NCI-H2081 (cell line): Measurements from ENCODE around the gene CTU2.

Experiments used
- DNase-seq, 2 experiments: peaks; one replicate each; lab custom pipeline; 2025; lab: John Stamatoyannopoulos, UW

Gene CTU2

DNA sequence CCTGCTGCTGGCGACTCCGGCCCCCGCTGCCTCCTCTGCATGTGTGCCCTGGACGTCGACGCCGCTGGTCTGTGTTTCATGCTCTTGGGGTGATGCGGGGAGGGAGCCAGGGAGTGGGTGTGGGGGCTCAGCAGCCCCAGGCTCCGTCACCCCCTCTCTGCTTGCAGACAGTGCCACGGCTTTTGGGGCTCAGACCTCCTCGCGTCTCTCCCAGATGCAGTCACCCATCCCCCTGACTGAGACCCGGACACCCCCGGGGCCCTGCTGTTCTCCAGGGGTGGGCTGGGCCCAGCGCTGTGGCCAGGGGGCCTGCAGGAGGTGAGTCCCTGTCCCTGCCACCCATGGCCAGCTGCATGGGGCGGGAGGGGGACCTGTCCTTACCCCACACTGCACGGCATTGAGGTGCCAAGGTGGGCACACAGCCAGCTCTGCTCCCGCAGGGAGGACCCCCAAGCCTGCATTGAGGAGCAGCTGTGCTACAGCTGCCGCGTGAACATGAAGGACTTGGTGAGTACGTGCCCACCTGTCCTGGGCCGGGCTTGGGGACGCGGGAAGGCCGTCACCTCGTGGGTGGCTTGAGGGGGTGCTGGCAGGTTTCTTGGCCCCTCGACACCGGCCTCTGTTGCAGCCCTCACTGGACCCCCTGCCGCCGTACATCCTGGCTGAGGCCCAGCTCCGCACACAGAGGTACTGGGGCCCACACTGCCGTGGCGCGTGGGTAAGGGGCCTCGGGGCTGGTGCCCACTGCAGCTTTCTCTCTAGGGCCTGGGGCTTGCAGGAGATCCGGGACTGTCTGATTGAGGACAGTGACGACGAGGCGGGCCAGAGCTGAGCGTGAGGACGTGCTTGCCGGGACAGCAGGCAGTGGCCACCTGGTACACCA, 8.4 kb downstream of the CTU2 start:
- no peak for DNase-seq

DNA sequence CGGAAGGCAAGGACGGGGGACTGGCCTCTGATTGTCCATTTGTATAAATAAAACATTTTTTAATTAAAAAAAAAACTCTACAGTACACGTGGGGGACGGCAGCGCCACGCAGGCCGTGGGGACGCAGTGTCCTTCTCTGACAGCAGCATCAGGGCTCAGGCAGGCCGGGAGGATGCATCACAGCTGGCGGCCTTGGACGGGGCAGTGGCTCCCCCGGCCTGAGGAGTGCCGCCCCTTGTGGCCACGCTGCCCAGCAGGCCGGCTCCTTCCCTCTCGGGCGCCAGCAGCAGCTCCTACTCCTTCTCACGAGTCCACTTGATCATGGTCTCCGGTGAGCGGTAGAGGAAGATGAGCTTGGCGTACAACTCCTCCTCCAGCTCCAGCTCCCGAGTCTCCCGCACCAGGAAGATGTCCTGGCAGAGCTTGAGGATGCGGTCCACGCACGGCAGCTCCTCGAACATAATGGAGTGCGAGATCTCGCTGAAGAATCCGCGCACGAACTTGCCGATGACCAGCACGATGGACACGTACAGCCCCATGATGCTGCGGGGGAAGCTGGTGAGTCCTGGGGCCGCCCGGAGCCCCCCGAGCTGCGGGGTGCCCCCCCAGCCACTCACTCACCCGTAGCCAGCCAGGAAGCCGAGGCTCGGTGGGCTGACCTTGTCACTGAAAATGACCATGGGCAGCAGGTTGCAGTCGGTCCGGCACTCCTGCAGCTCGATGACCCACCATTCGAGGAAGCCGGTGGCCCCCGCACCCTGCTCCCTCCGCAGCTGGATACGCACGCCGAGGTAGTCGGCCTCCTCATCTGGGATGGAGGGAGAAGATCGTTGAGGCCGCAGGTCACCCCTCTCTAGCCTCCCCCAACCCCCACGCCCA, 9.2 kb downstream of the CTU2 start:
- DNase-seq: no peak

DNA sequence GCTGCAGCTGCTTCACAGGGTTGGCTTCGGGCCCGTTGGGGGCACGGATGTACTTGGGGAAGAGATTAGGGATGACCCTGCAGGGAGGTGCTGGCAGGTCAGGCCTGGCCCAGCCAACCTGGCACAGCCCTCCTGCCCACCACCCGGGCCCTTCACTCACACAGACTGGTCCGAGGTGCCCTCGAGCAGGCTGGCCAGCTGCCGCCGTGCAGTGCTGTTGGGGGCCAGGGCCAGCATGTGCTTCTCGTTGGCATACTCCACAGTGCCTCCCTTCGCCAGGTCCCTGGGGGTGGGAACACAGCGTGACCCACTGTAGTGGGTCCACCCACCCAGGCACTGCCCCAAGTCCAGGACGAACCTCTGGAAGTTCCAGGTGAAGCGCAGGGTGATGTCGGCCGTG, 9.9 kb downstream of the CTU2 start:
- DNase-seq: no peak

DNA sequence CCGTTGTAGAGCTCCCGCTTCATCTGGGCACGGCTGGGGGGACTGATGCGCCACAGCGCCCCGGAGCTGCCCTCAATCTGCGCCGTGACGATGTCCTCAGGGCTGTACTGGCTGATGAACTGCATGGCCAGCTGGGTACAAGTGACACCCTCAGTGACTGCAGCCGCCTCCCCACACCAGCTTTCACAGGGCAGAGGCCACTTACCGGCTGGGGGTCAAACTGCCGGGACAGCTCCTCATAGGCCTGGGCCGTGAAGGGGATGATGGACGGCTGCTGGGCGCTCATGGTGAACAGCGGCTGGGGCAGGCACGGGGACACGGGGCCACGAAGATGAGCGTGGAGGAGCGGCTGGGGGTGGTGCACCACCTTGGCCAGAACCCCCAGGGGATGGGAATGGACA, 10.3 kb downstream of the CTU2 start:
- no peak for DNase-seq

DNA sequence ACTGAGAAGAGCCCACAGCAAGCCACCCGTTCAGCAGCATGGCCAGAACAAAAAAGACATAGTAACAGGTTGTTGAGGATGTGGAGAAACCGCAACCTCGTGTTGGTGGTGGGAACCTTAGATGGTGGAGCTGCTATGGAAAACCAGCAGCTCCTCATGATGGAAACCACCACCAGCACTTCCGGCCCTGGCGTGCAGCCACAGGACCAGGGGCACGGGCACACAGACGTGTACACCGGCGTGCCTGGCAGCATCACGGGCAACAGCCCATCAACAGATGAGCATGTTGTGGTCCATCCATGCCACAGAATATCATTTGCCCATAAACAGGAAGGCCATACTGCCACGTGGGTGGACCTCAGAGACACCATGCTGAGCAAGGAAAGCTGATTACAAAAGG, 11.9 kb downstream of the CTU2 start:
- DNase-seq: no peak

DNA sequence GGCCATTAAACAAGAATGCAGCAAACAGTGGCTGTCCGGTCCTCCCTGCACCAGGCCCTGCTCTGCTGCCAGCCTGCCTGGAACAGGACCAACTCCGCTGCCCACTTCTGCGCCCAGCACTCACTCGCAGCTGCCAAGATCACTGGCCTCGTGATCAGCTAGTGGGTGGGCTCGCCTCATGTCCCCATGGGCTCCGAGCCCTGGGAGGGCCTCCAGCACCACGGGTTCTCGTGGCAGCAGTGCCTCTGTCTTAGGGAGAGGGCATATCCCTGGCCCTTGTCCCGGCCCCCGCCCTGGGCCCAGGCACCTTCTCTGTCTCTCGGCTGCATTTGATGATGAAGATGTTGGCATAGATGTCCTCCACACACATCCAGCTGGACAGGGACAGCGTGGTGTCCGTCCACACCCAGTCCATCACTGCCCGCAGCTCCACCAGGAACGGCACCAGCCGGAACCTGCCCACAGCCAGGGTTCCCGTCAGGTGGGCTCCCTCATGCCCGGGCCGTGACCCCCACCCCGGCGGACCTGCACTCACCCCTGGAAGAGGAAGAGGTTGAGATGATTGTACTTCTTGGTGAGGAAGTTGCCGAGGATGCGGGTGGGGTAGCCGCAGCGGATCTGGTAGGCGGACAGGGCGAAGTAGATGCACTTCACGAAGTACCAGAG, 13.1 kb downstream of the CTU2 start:
- DNase-seq: no peak

DNA sequence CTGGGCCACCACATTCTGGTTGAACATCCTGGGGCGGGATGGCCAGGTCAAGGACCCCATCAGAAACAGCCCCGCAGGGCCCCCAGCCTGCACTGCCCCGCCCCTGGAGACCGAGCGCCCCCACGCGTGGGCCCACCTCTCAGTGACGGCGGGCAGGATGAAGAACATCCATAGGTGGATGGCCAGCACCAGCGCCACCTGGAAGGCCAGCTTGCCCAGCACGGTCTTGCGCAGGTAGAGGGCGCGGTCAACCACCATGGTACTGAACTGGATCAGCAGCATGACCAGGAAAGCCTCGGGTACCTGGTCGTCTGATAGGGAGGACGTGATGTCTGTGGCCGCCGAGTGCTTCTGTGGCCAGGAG, 13.6 kb downstream of the CTU2 start:
- no peak for DNase-seq

DNA sequence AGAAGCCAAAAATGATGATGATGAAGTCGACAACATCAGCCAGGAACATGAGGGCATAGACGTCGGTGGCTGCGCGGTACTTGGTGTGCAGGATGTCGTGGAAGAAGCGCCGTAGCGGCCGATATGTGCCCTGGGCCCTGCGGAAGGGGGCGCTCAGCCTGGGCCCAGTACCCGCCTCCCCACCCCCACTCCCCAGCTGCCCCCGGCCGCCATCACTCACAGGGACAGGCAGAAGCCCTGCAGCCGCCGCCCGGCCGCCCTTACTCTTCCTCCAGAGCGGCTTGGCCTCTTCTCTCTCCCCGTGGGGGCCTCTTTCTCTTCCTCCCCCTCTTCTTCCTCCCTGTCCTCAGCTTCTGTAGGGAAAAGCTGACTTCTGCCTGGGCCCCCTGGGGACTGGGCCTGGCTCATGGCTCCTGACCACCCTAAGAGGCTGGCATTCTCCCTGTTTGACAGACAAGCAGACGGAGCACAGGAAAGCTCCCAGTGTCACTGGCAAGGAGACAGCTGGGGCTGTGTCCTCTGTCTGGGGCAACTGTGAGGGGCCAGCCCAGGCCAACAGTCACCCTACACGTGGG, 14.2 kb downstream of the CTU2 start:
- DNase-seq: no peak

DNA sequence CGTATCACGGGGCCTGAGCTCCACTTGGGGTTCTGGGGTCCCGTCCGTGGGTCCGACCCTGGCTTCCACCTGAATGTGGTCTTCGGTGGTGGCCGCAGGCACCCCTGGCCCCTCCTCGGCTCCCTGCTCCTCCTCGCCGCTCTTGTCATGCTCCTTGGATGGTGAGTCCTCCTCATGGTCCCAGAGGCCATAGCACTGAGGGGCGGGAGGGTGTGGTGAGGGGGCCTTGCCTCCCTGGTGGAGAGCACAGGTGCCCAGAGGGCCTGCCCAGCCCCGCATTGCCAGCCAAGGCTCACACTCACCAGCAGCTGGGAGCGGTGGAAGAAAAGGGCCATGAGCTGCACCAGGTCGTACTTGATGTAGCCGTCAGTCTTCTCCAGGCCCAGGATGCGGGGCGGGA, 14.9 kb downstream of the CTU2 start:
- DNase-seq: no peak

DNA sequence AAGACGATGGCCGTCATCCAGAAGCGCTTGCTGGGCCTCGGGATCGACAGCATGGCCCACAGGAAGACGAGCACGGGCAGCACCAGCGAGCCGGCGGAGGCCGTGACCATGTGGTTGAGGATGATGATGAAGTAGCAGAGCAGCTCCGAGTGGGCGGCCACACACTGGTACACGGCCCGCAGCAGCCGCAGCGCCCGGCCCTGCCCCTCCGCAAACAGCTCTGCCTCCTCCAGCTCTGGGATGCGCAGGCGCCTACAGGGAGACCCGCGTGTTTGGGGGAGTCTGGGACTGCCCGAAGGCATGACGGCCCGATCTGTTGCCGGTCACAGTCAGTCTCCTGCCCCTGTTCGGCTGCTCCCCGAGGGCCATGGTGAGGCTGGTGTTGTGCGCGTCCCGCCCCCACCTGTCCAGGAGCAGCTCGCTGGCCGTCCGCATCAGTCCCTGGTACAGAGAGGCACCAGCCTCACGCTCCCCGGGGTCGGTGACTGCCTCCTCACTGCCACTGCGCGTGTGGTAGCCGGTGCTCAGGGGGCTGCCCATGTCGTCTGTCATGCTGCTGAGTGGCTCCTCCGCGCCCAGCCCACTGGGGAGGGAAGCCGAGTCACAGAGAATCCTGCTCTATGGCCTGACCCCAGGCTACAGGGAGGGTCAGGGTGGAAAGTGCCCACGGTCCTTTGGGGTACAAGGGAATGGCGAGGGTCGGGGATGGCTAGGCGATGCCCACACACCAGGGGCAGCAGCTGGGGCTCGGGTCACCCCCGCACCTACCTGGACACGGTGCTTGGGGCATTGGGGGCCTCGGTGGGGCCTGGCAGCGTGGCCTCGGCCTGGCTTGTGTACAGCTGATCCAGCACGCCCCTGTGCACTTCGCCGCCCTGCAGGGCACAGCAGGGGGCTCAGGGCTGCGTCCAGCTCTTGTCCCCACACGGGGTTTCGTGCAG, 15.8 kb downstream of the CTU2 start:
- DNase-seq: no peak

DNA sequence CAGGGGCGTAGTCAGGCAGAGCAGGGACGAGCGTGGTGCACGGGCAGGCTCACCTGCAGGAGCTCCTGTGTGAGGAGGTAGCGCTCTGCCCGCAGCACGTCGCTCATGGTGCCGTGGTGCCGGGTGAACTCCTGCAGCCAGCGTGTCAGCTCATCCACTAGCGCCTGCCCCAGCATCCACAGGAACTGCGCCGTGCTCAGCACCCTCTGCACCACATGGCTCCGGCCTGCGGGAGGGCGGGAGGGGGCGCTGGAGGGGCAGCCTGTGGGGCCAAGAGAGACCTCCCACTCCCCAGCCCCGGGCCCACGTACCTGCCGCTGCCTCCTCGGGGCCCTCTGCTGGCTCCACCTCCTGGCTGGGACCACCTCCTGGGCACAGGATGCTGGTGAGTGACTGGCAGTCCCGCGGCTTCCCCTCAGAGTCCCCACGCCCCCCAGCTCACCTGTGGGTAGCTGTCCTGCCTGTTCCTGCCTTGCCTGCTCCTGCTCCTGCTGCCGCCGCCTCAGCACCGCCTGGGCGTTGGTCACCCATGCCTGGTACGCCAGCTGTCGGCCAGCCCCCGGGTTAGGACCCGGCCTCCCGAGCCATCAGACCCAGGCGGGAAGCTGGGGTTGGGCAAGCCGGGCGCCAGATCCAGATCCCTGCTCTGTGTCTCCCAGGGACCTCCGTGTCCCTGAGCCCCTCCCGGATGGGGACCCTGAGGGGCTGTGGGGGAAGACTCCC, 16.6 kb downstream of the CTU2 start:
- no peak for DNase-seq

DNA sequence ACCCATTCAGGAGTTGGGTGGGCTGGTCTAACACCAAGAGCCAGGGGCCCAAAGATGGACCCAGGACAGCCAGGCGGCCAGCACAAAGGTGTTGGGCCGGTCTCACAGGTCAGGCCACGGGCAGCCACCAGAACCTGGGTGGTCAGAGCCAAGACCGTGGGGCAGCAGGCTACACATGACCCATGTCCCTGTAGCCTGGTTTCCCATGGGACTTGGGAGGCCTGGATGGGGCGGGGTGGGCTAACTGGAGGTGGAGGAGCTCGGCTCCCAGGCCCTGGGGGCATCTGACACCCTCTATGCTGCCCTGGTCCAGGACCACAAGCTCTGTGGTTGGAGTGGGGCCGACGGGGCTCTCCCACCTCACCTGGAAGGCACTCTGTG, 17.2 kb downstream of the CTU2 start:
- DNase-seq: no peak

DNA sequence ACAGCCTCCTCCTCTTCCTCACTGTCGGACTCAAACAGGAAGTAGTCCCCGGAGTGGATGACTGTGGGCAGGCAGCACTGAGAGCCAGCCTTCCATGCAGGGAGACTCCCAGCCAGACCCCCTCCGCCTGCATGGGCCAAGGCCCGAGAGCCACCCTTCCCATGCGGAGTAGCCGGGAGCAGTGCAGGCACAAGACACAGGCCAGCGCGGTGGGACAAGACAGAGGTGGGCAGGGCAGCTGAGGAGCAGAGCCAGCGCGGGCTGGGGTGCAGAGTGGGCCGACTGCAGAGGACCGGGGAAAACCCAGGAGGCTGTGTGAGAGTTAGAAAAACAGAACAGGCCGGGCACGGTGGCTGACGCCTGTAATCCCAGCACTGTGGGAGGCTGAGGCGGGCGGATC, 17.6 kb downstream of the CTU2 start:
- DNase-seq: no peak

DNA sequence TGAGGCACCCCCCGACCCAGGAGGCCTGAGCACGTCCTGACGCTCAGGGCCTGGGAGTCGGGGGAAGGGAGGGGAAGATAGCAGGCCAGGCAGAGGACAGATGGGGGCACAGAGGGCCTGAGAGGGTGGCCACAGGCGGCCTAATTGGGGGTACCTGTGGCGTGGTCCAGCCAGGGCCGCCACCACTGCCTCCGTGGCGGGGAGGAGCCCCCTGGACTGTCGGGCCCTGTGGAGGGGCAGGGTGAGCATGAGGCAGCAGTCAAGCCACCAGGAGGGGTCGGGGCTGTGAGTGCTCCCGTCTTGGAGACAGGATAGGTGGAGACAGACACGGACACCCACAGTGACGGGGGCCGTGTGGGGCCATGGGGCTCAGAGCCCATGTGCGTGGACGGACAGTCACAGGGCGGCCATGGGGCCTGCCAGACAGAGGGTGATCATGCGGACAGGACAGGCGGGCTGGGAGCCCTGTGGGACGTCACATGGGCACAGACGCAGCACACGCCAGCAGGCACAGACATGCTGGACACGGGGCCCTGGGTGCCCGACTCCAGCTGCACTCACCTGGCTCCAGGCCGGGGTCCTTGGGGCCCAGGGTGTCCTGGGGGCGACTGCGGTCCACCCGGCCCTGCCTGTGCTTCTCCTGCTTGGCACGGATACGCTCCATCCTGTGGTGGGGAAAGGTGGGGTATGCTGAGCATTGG, 18.7 kb downstream of the CTU2 start:
- DNase-seq: no peak

DNA sequence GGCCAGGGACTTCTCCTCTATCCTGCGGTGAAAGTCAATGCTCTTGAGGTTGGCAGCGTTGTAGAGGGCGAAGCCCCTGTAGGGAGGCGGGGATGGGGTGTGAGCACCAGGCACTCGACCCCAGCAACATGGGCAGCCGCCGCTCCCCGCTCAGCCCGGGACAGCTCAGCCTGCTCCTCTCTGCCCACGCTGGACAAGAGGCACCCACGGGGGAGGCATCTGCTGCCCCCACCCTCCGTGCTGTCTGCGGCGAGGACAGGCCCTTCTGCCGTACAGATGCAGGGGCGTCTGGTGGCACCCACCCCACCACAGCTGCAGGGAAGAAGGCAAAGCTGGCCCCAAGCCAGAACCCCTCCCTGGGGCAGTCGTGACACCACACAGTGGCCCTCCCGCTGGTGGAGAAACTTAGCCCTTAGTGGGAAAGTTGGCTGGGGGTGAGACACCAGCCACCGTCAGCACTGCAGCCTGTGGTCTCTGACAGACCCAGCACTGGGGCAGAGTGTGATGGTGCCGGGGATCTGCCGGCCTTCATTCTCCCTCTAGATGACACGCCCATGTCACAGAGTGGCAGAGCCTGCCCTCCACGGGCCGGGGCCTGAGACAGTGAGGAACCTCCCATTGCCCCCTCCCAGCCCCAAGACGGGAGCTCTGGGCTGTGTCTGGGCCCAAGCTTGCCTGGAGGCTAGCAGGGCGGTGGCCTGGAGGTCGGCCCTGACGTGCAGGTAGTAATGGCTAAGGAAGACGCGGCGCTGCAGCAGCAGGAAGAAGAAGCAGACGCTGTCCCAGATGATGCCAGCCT, 19.5 kb downstream of the CTU2 start:
- no peak for DNase-seq

DNA sequence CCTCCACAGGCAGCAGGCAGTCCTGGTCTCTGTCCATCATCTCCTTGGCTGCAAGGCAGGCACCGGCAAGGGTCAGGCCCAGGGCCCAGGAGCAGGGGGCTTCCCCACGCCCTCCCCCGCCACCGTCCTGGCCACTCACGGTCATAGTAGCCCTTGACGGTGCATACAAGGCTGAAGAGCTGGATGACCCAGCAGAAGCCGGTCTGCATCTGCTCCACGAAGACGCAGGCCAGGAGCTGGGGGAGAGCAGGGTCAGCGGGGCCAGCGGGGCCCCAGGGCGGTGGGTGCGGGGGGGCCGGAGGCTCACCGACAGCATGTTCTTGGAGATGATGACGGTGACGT, 20.1 kb downstream of the CTU2 start:
- DNase-seq: no peak

DNA sequence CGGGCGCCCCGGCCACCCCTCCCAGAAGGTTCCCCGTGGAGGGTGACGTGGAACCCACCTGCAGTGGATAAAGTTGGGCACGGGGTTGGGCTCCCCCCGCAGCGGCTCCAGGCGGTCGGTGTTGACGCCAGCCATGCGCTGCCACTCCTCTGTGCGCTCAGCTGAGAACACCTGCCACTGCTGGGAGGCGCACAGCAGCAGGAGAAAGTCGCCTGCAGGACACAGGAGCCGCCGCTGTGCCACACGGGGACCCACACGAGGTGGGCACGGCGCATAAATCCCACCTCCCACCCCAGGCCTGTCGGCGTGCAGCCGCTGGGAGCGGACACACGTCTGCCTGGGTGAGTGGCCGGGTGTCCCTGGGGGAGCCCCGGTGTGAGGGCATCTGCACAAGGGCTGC, 20.7 kb downstream of the CTU2 start:
- DNase-seq: peak in 1 of 2 experiments; percentile 1

DNA sequence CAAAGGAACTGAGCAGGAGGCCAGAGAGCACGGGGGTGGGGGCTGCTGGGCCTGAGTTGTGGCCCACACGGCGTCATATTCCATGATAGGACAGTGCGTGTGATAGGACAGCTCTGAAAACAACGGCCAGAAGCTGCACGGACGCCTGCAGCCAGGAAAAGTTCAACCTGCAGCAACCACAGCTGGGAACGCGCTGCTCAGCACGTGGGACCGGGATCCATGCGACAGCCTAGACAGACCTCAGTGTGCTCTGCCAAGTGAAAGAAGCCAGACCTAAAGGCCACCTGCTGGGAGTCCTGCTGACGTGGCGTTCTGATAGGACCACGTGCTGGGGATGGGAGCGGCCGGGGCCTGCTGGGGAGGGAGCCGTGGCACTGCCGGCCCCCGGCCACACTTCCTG, 21.6 kb downstream of the CTU2 start:
- DNase-seq: no peak
